Activated CD4-positive, alpha-beta memory T cell treated with anti-CD3 and anti-CD28 coated beads for 36 hours (primary cell): Measurements from ENCODE around the gene ZBTB45. TPM values are rescaled to one million over a fixed set of nuclear protein-coding genes. Genes with fewer than 3 reads are reported as not detected.
A peak's percentile ranks its signal among the peaks of the same experiment; 100 is the strongest.

Experiments
- CTCF ChIA-PET: fragments of 350-600 bp; sonication (Branson Sonifier 250); formaldehyde crosslinking; loops from one replicate; lab custom pipeline; 2021; ENCODE audit warnings: antibody characterized with exemption, inconsistent platforms; lab: Charles Lee
- POLR2A ChIA-PET: fragments of 350-600 bp; sonication (Branson Sonifier 250); formaldehyde crosslinking; loops from one replicate; lab custom pipeline; 2021; ENCODE audit warnings: antibody characterized with exemption; lab: Charles Lee
- DNase-seq: peaks from one replicate; pipeline ENCODE4 v3.0.0-alpha.2; 2020
- H3K27ac Mint-ChIP-seq: one replicate; pipeline ENCODE4 v1.8.0; 2021; ENCODE audit warnings: mixed read lengths
- H3K27me3 Mint-ChIP-seq: one replicate; pipeline ENCODE4 v1.8.0; 2021; ENCODE audit warnings: mixed read lengths
- H3K36me3 Mint-ChIP-seq: one replicate; pipeline ENCODE4 v1.8.0; 2021; ENCODE audit warnings: mixed read lengths
- H3K4me1 Mint-ChIP-seq: one replicate; pipeline ENCODE4 v1.8.0; 2021; ENCODE audit warnings: low read depth, mixed read lengths
- H3K4me3 Mint-ChIP-seq: one replicate; pipeline ENCODE4 v1.8.0; 2021; ENCODE audit warnings: mild to moderate bottlenecking, mixed read lengths
- H3K9me3 Mint-ChIP-seq: one replicate; pipeline ENCODE4 v1.8.0; 2021; ENCODE audit warnings: mixed read lengths
- intact Hi-C: fragments of 100-400 bp; cut with micrococcal nuclease; formaldehyde crosslinking; loops from one replicate; pipeline ENCODE4 v1.15.1; 2023
- total RNA-seq, 2 experiments: library from RNA; stranded (reverse); gene quantifications; one replicate each; pipeline ENCODE4 v1.2.3, GENCODE V29; 2021

The ZBTB45 gene
- total RNA-seq: 1 to 10 TPM; 9.9 to 10.0 TPM

GRCh38 chr19:58519355-58520256, at the start of gene ZBTB45:
TSS of gene ZBTB45 (minus strand) at chr19:58519810. CDS start at chr19:58517673, 2,137 bp downstream.
- peaks cover 32% of the 10 kb centered on the region for H3K4me1 Mint-ChIP-seq
- H3K27ac Mint-ChIP-seq: peak within 1 kb of the TSS; percentile 88
- CTCF ChIA-PET: interaction anchor here (0.6 to 4.8 kb wide), 35 partner anchors 9 to 533 kb away, joined by 3 to 65 read pairs (median 6); partner anchors contain the start of genes CHMP2A, ERVK3-1, SLC27A5 and TRIM28
- no peaks in the 10 kb centered on the region for H3K27me3 Mint-ChIP-seq
- H3K36me3 Mint-ChIP-seq: peaks cover 16% of the 10 kb centered on the region
- peak within 1 kb of the TSS; percentile 88 for H3K4me3 Mint-ChIP-seq
- POLR2A ChIA-PET: interaction anchor here (0.8 to 4.1 kb wide), 17 partner anchors 18 to 256 kb away, joined by 3 to 35 read pairs (median 5); partner anchors contain the start of genes CHMP2A and TRIM28
- intact Hi-C loops: loop anchor here (1.0 to 2.0 kb wide), 10 partner anchors 20 to 337 kb away; partner anchors contain the start of genes MZF1, TRIM28, ZNF274 and ZSCAN22
- no peaks in the 10 kb centered on the region for H3K9me3 Mint-ChIP-seq
- peak; percentile 95 for DNase-seq

GRCh38 chr19:58568453-58569130, 49.0 kb upstream of the ZBTB45 start:
- Mint-ChIP-seq H3K27me3 (no peaks in the 10 kb centered on the region), H3K4me1 (peaks cover 18% of the 10 kb centered on the region), H3K4me3 (no peak overlapping the region), H3K36me3 (peaks cover 7% of the 10 kb centered on the region), H3K27ac (peak overlapping the region; percentile 64), H3K9me3 (no peaks in the 10 kb centered on the region)
- DNase-seq: no peak
- intact Hi-C loops: no loop called here
- POLR2A ChIA-PET: interaction anchor here (1.2 kb wide), 1 partner anchor 10 kb away, joined by 5 read pairs; the partner anchor contains the start of gene UBE2M
- CTCF ChIA-PET: no interaction called here

- intact Hi-C loops: no loop called here
- POLR2A ChIA-PET: no interaction called here
Measured at GRCh38 chr19:58566989-58567388, 47.4 kb upstream of the ZBTB45 start.

GRCh38 chr19:58563823-58564222, 44.2 kb upstream of the ZBTB45 start:
- CTCF ChIA-PET: interaction anchor here (2.3 to 8.6 kb wide), 2 partner anchors 44 to 50 kb away, joined by 13 to 39 read pairs; partner anchors contain the start of gene ZBTB45
- intact Hi-C loops: no loop called here
- Mint-ChIP-seq H3K27ac (peak overlapping the region; percentile 47), H3K36me3 (peaks cover 11% of the 10 kb centered on the region), H3K4me3 (peak overlapping the region; percentile 81), H3K4me1 (peaks cover 33% of the 10 kb centered on the region), H3K27me3 (no peaks in the 10 kb centered on the region), H3K9me3 (no peaks in the 10 kb centered on the region)
- POLR2A ChIA-PET: interaction anchor here (1.0 kb wide), 1 partner anchor 9 kb away, joined by 4 read pairs; the partner anchor contains the start of gene CHMP2A
- no peak for DNase-seq

More at GRCh38 chr19:58566989-58567388, 47.4 kb upstream of the ZBTB45 start:
- Mint-ChIP-seq H3K9me3 (no peaks in the 10 kb centered on the region), H3K36me3 (peaks cover 8% of the 10 kb centered on the region), H3K27me3 (no peaks in the 10 kb centered on the region), H3K4me3 (no peak overlapping the region), H3K4me1 (peaks cover 21% of the 10 kb centered on the region), H3K27ac (no peak overlapping the region)
- CTCF ChIA-PET: no interaction called here
- no peak for DNase-seq

- POLR2A ChIA-PET: interaction anchor here (1.2 to 2.5 kb wide), 5 partner anchors 9 to 43 kb away, joined by 3 to 11 read pairs (median 8); partner anchors contain the start of genes TRIM28 and ZBTB45
- Mint-ChIP-seq H3K9me3 (no peaks in the 10 kb centered on the region), H3K4me3 (peak overlapping the region; percentile 81), H3K4me1 (peaks cover 32% of the 10 kb centered on the region), H3K36me3 (peaks cover 10% of the 10 kb centered on the region), H3K27me3 (no peaks in the 10 kb centered on the region), H3K27ac (peak overlapping the region; percentile 64)
- intact Hi-C loops: no loop called here
- peak; percentile 49 for DNase-seq
- CTCF ChIA-PET: interaction anchor here (1.1 to 8.6 kb wide), 3 partner anchors 13 to 49 kb away, joined by 4 to 39 read pairs (median 13); partner anchors contain the start of gene ZBTB45
Measured at GRCh38 chr19:58563034-58563573, 43.5 kb upstream of the ZBTB45 start.

- H3K27me3 Mint-ChIP-seq: no peaks in the 10 kb centered on the region
- H3K4me1 Mint-ChIP-seq: peaks cover 30% of the 10 kb centered on the region
- ChIA-PET CTCF (interaction anchor here (1.1 to 8.6 kb wide), 3 partner anchors 14 to 48 kb away, joined by 4 to 39 read pairs (median 13); partner anchors contain the start of gene ZBTB45), POLR2A (interaction anchor here (1.2 to 2.5 kb wide), 5 partner anchors 10 to 42 kb away, joined by 3 to 11 read pairs (median 8); partner anchors contain the start of genes TRIM28 and ZBTB45)
- H3K36me3 Mint-ChIP-seq: peaks cover 16% of the 10 kb centered on the region
- peak overlapping the region; percentile 64 for H3K27ac Mint-ChIP-seq
- DNase-seq: peak; percentile 62
- intact Hi-C loops: no loop called here
- H3K4me3 Mint-ChIP-seq: peak overlapping the region; percentile 81
- H3K9me3 Mint-ChIP-seq: no peaks in the 10 kb centered on the region
Measured at GRCh38 chr19:58562122-58563033, 42.8 kb upstream of the ZBTB45 start.

- H3K36me3 Mint-ChIP-seq: peaks cover 18% of the 10 kb centered on the region
- no peaks in the 10 kb centered on the region for H3K9me3 Mint-ChIP-seq
- H3K4me1 Mint-ChIP-seq: peaks cover 36% of the 10 kb centered on the region
- peak overlapping the region; percentile 81 for H3K4me3 Mint-ChIP-seq
- H3K27ac Mint-ChIP-seq: peak overlapping the region; percentile 56
- no peak for DNase-seq
- ChIA-PET CTCF (interaction anchor here (0.8 to 8.6 kb wide), 4 partner anchors 14 to 48 kb away, joined by 3 to 39 read pairs (median 8); partner anchors contain the start of gene ZBTB45), POLR2A (interaction anchor here (1.2 to 2.5 kb wide), 3 partner anchors 11 to 18 kb away, joined by 6 to 11 read pairs (median 10); no protein-coding TSS in a partner anchor)
- intact Hi-C loops: no loop called here
- no peaks in the 10 kb centered on the region for H3K27me3 Mint-ChIP-seq
Measured at GRCh38 chr19:58561373-58562121, 41.9 kb upstream of the ZBTB45 start.

- CTCF ChIA-PET: interaction anchor here (0.8 to 8.6 kb wide), 2 partner anchors 41 to 47 kb away, joined by 3 to 39 read pairs; partner anchors contain the start of gene ZBTB45
- Mint-ChIP-seq H3K9me3 (no peaks in the 10 kb centered on the region), H3K4me1 (peaks cover 42% of the 10 kb centered on the region), H3K27me3 (no peaks in the 10 kb centered on the region), H3K36me3 (peaks cover 22% of the 10 kb centered on the region), H3K4me3 (peak overlapping the region; percentile 99), H3K27ac (peak overlapping the region; percentile 15)
- intact Hi-C loops: no loop called here
- no peak for DNase-seq
- POLR2A ChIA-PET: interaction anchor here (1.2 to 2.5 kb wide), 2 partner anchors 14 to 18 kb away, joined by 6 to 10 read pairs; no protein-coding TSS in a partner anchor
Measured at GRCh38 chr19:58560921-58561320, 41.3 kb upstream of the ZBTB45 start.

- H3K4me1 Mint-ChIP-seq: peaks cover 48% of the 10 kb centered on the region
- CTCF ChIA-PET: interaction anchor here (0.8 to 8.6 kb wide), 5 partner anchors 16 to 46 kb away, joined by 3 to 39 read pairs (median 5); partner anchors contain the start of gene ZBTB45
- H3K36me3 Mint-ChIP-seq: peaks cover 25% of the 10 kb centered on the region
Measured at GRCh38 chr19:58560007-58560887, 40.6 kb upstream of the ZBTB45 start.

More at GRCh38 chr19:58560007-58560887, 40.6 kb upstream of the ZBTB45 start:
- intact Hi-C loops: no loop called here
- no peaks in the 10 kb centered on the region for H3K9me3 Mint-ChIP-seq
- POLR2A ChIA-PET: interaction anchor here (0.6 to 1.4 kb wide), 5 partner anchors 12 to 337 kb away, joined by 4 to 6 read pairs (median 6); partner anchors contain the start of genes MZF1 and ZBTB45
- H3K27me3 Mint-ChIP-seq: no peaks in the 10 kb centered on the region
- no peak for DNase-seq
- H3K4me3 Mint-ChIP-seq: peak overlapping the region; percentile 99
- H3K27ac Mint-ChIP-seq: peak overlapping the region; percentile 100
